DOHH2 (cell line): ENCODE data around the gene AGBL5.

ENCODE experiments used
- H3F3A ChIP-seq: fragments of 200-600 bp; sonication (generic), shearing (Covaris generic); 2 replicates; pipeline ENCODE4 v1.6.0; 2016; ENCODE audit warnings: antibody characterized with exemption, mild to moderate bottlenecking; ENCODE audit not compliant: control insufficient read depth, insufficient read depth
- H3K27ac ChIP-seq: fragments of 200-600 bp; sonication (generic); 2 replicates; pipeline ENCODE4 v1.5.1; 2014; ENCODE audit warnings: low read depth, mild to moderate bottlenecking, low read length, moderate library complexity
- H3K27me3 ChIP-seq: fragments of 200-600 bp; sonication (generic); 2 replicates; pipeline ENCODE4 v1.6.1; 2014; ENCODE audit warnings: mild to moderate bottlenecking, low read length, mixed read lengths; ENCODE audit not compliant: control insufficient read depth
- H3K36me3 ChIP-seq: fragments of 200-600 bp; sonication (generic); 2 replicates; pipeline ENCODE4 v1.6.1; 2014; ENCODE audit warnings: mild to moderate bottlenecking, low read length, moderate library complexity, mixed read lengths; ENCODE audit not compliant: control insufficient read depth
- H3K4me1 ChIP-seq: fragments of 200-600 bp; sonication (generic); 2 replicates; pipeline ENCODE4 v1.6.1; 2014; ENCODE audit warnings: mild to moderate bottlenecking, low read length, mixed read lengths; ENCODE audit not compliant: control insufficient read depth
- H3K4me2 ChIP-seq: fragments of 200-600 bp; sonication (generic); 2 replicates; pipeline ENCODE4 v1.6.0; 2014; ENCODE audit warnings: mild to moderate bottlenecking, low read length, moderate library complexity
- H3K4me3 ChIP-seq: fragments of 200-600 bp; sonication (generic); 2 replicates; pipeline ENCODE4 v1.5.1; 2014; ENCODE audit warnings: mild to moderate bottlenecking, low read length, mixed read lengths
- H3K79me2 ChIP-seq: fragments of 200-600 bp; sonication (generic); 2 replicates; pipeline ENCODE4 v1.6.1; 2014; ENCODE audit warnings: mild to moderate bottlenecking, low read length, mixed read lengths; ENCODE audit not compliant: control insufficient read depth
- H3K9me2 ChIP-seq: fragments of 200-600 bp; sonication (generic); replicated peaks from 2 replicates; pipeline ENCODE4 v1.6.1; 2014; ENCODE audit warnings: mild to moderate bottlenecking, low read length, mixed read lengths; ENCODE audit not compliant: control insufficient read depth
- H3K9me3 ChIP-seq: fragments of 200-600 bp; sonication (generic); 2 replicates; pipeline ENCODE4 v1.6.1; 2014; ENCODE audit warnings: antibody characterized with exemption, low read length, mixed read lengths; ENCODE audit not compliant: control insufficient read depth, insufficient read depth
- H4K20me1 ChIP-seq: fragments of 200-600 bp; sonication (generic); 2 replicates; pipeline ENCODE4 v1.6.0; 2014; ENCODE audit warnings: low read depth, mild to moderate bottlenecking, antibody characterized with exemption, low read length, moderate library complexity; ENCODE audit not compliant: control insufficient read depth, insufficient read depth
- CTCF ChIP-seq: fragments of 200-600 bp; sonication (generic); IDR thresholded peaks from one replicate; pipeline ENCODE4 v1.5.1; 2014; ENCODE audit warnings: antibody characterized with exemption, mild to moderate bottlenecking, low read depth, low read length; ENCODE audit not compliant: poor library complexity, severe bottlenecking
- EZH2phosphoT487 ChIP-seq: fragments of 200-600 bp; sonication (generic); IDR thresholded peaks from 2 replicates; pipeline ENCODE4 v1.6.1; 2017; ENCODE audit warnings: borderline replicate concordance, mild to moderate bottlenecking, antibody characterized with exemption, low read length, moderate library complexity, mixed read lengths

AGBL5 gene

DNA sequence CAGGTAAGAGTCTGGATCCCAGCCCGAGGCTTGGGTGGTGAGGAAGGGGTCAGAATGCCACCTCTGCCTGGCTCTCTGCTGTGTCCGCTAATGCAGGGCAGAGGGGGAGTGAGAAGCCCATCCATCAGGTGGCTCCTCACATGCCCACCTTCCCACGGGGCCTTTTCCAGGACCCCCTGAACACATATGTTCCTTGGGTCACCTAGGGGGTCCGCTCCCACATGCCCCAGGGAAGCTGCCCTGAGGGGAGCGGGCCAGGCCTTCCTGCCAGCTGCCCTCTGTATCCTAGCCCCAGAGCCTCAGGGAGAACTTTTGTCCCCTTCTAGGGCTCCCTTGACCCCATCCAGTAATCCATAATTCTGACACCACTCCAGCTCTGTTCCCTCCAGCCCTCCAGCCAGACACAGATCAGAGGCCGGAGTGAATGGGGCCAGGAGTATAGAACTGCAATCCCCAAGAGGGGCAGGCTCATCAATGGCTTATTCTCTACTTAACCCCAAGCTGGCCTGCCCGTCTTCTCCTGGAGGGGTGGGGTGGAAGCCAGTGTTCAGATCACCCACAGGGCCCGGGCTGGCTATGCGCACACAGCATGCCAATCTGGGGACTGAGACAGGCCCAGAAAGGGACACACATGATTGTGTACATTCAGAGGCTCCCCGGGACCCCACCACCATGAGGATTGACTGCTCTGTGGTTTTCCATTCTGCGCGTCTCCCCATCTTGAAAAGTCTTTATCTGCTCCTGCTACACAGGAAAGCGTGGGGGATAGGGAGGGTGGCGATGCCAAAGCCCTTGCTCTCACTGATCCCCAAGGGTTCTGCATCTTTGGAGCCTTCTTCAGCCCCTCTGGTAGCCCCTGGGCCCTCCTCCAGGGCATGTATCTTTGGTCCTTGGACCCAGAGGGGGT is 28.0 kb downstream of the AGBL5 start:
- no peak overlapping the region for H3K27ac ChIP-seq
- H3K9me2 ChIP-seq, result no peaks in the 10 kb centered on the region

GRCh38 chr2:27080140-27080469 is 28.6 kb downstream of the AGBL5 start:
- Histone ChIP-seq H3K79me2 (no peaks in the 10 kb centered on the region), H3K4me1 (peaks cover 54% of the 10 kb centered on the region), H3K9me3 (no peaks in the 10 kb centered on the region), H3K36me3 (no peaks in the 10 kb centered on the region), H3K4me3 (no peak overlapping the region), H3F3A (peaks cover 8% of the 10 kb centered on the region), H3K27me3 (no peaks in the 10 kb centered on the region), H3K9me2 (no peaks in the 10 kb centered on the region), H4K20me1 (no peaks in the 10 kb centered on the region), H3K4me2 (no peak overlapping the region), H3K27ac (no peak overlapping the region)
- TF ChIP-seq EZH2phosphoT487 (no peak), CTCF (no peak)

More for the DNA sequence above, 28.0 kb downstream of the AGBL5 start:
- H3K79me2 ChIP-seq, result no peaks in the 10 kb centered on the region
- H3K4me2 ChIP-seq, result peak overlapping the region; percentile 33; the same call in 1 of the 2 replicates
- peaks cover 8% of the 10 kb centered on the region for H3F3A ChIP-seq
- H3K4me3 ChIP-seq, result peak overlapping the region; percentile 30; the same call in 1 of the 2 replicates
- peaks cover 60% of the 10 kb centered on the region for H3K4me1 ChIP-seq
- no peaks in the 10 kb centered on the region for H3K9me3 ChIP-seq
- no peaks in the 10 kb centered on the region for H3K36me3 ChIP-seq
- no peaks in the 10 kb centered on the region for H4K20me1 ChIP-seq
- no peaks in the 10 kb centered on the region for H3K27me3 ChIP-seq
- no peak for TF ChIP-seq CTCF
- TF ChIP-seq EZH2phosphoT487, result no peak

GRCh38 chr2:27080603-27080936 is 29.1 kb downstream of the AGBL5 start:
- H3K79me2 ChIP-seq, result no peaks in the 10 kb centered on the region
- no peaks in the 10 kb centered on the region for H3K9me3 ChIP-seq
- peak overlapping the region; percentile 15; the same call in 1 of the 2 replicates for H3K4me3 ChIP-seq
- H4K20me1 ChIP-seq, result no peaks in the 10 kb centered on the region
- peak overlapping the region; percentile 93 for H3K4me2 ChIP-seq
- no peaks in the 10 kb centered on the region for H3K27me3 ChIP-seq
- H3K4me1 ChIP-seq, result peaks cover 53% of the 10 kb centered on the region
- H3K9me2 ChIP-seq, result no peaks in the 10 kb centered on the region
- no peaks in the 10 kb centered on the region for H3K36me3 ChIP-seq
- H3F3A ChIP-seq, result peaks cover 8% of the 10 kb centered on the region
- H3K27ac ChIP-seq, result no peak overlapping the region
- TF ChIP-seq CTCF (no peak), EZH2phosphoT487 (no peak)
